ENCODE data around the gene KMT2D. TPM values are rescaled to one million over a fixed set of nuclear protein-coding genes. Genes with fewer than 3 reads are reported as not detected.

The KMT2D gene
- total and polyA plus RNA-seq, 2 of the 8 experiments (the other 6 are each of a cell fraction or from before 2014, with no cell fraction given) = 9.1 to 86.3 TPM

DNA sequence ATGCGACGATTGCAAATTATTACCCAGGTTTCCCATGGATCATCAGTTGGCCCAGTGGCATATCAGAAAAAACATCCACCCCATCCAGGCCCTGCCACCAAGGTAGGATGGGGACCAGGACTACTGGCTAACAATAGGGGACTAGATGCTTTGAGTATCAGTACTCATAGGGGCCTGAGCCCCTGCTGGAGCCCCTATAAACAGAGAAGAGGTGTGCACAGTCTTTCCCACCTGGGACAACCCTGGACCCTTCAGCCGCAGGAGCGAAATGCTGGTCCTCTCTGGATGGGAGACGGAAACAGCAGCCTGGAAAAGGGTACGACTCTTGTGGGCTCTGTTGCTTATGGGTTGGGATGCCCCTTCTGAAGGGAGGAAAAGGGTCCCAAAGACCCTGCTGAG lies 28.3 kb upstream of the KMT2D start:
- no peak overlapping the region for H3K18ac ChIP-seq (ENCODE audit: extremely low read depth, low read length)
- DNase-seq (ENCODE audit: low read depth in 1 of 2, low spot score in 2 of 2) (peak in 1 of 2 experiments; percentile 47), FAIRE-seq (no peak)
- peaks cover 0 to 40% (median 13%) of the 10 kb centered on the region in 4 experiments; a peak in 6 of 7 replicates for H3K4me1 ChIP-seq (replicated peaks in 1 of 4; ENCODE audit: control insufficient read depth in 3 of 4, insufficient read depth in 4 of 4, low read length in 3 of 4)
- no peak overlapping the region for H3K27ac ChIP-seq (ENCODE audit: low read depth, low read length)
- no peak overlapping the region for H2BK20ac ChIP-seq (ENCODE audit: low read length)
- H3K9me3 ChIP-seq (ENCODE audit: insufficient read depth in 2 of 2, low read depth in 1 of 2, low read length in 1 of 2) = no peaks in the 10 kb centered on the region; a peak in 1 of 4 replicates
- no peak overlapping the region for H2BK5ac ChIP-seq (ENCODE audit: low read depth, low read length)
- no peak overlapping the region for H2BK15ac ChIP-seq (ENCODE audit: low read length)
- ChIA-PET CTCF (ENCODE audit: partially characterized antibody) (interaction anchor here (0.8 to 7.1 kb wide), 33 partner anchors 12 to 311 kb away, joined by 3 to 235 read pairs (median 5); partner anchors contain the start of genes LMBR1L, PRPH and RHEBL1), POLR2A (ENCODE audit: partially characterized antibody) (interaction anchor here (0.7 to 2.6 kb wide), 11 partner anchors 9 to 205 kb away, joined by 3 to 27 read pairs (median 4); partner anchors contain the start of genes RHEBL1 and TUBA1B)
- H4K5ac ChIP-seq (ENCODE audit: insufficient read length, low read depth, low read length) = no peak overlapping the region
- H3K79me2 ChIP-seq (ENCODE audit: control insufficient read depth in 1 of 2, insufficient read depth in 2 of 2, low read length in 2 of 2) = no peaks in the 10 kb centered on the region
- no peak overlapping the region for H4K91ac ChIP-seq (replicated peaks; ENCODE audit: insufficient read length, low read length)
- peak overlapping the region; percentile 6 to 63; a peak in 2 of 4 replicates for H3K4me2 ChIP-seq (ENCODE audit: insufficient read depth in 1 of 2, low read depth in 2 of 2, low read length in 2 of 2)
- no peaks in the 10 kb centered on the region for H3K79me1 ChIP-seq (ENCODE audit: low read depth, low read length)
- no peak overlapping the region for H3K56ac ChIP-seq (replicated peaks; ENCODE audit: insufficient read length, low read depth, low read length)
- H2AFZ ChIP-seq (ENCODE audit: low read length) = no peak overlapping the region
- peaks cover 5 to 6% of the 10 kb centered on the region in 2 experiments for H4K20me1 ChIP-seq (replicated peaks in 1 of 2; ENCODE audit: control insufficient read depth in 1 of 2, insufficient read depth in 2 of 2, low read length in 2 of 2)
- no peak overlapping the region for H4K8ac ChIP-seq (ENCODE audit: extremely low read depth, insufficient read depth, low read length)
- WGBS, 2 experiments (ENCODE audit: extremely low coverage in 1 of 2, insufficient coverage in 1 of 2, insufficient read length in 1 of 2, insufficient replicate concordance in 2 of 2, low coverage in 1 of 2, low lambda C conversion rate in 2 of 2, missing lambda C conversion rate in 1 of 2) = 53% methylated on average over 6 of the region's 6 CpGs; no CpG with 5 or more reads in 1 of the 2 experiments
- H3K23me2 ChIP-seq (ENCODE audit: low read depth, low read length) = peaks cover 8% of the 10 kb centered on the region; the same call in 1 of the 2 replicates
- H2AK5ac ChIP-seq (ENCODE audit: low read depth, low read length) = no peak overlapping the region
- no peak overlapping the region for H3K14ac ChIP-seq (ENCODE audit: insufficient read length)
- H3K27me3 ChIP-seq (replicated peaks in 1 of 4; ENCODE audit: control insufficient read depth in 3 of 4, extremely low read depth in 1 of 4, insufficient read depth in 3 of 4, low read length in 3 of 4) = peaks cover 51 to 75% (median 67%) of the 10 kb centered on the region in 4 experiments
- no peak overlapping the region for H2BK12ac ChIP-seq (ENCODE audit: low read depth, low read length)
- peak overlapping the region in 1 of 4 experiments; percentile 45; a peak in 1 of 8 replicates for H3K4me3 ChIP-seq (ENCODE audit: extremely low read depth in 1 of 4, insufficient read depth in 2 of 4, low read depth in 3 of 4, low read length in 4 of 4)
- H3K4ac ChIP-seq (replicated peaks; ENCODE audit: insufficient read length, low read depth, low read length) = no peak overlapping the region
- peaks cover 0 to 4% (median 0%) of the 10 kb centered on the region in 4 experiments; a peak in 1 of 8 replicates for H3K36me3 ChIP-seq (ENCODE audit: control insufficient read depth in 2 of 4, insufficient read depth in 4 of 4, low read length in 3 of 4)
- no peak overlapping the region for H2BK120ac ChIP-seq (replicated peaks; ENCODE audit: low read depth, low read length)
- no peak overlapping the region for H3K23ac ChIP-seq (ENCODE audit: insufficient read length)
- H3K9ac ChIP-seq (replicated peaks in 1 of 4; ENCODE audit: extremely low read depth in 1 of 4, low read depth in 3 of 4, low read length in 3 of 4) = no peak overlapping the region
- TF ChIP-seq HDAC2 (IDR thresholded peaks at IDR 0.05; ENCODE audit: borderline replicate concordance in 1 of 2, low read depth in 2 of 2, low read length in 2 of 2) (no peak), CHD1 (IDR thresholded peaks at IDR 0.05; ENCODE audit: low read depth, low read length) (no peak), GTF2F1 (IDR thresholded peaks at IDR 0.05; ENCODE audit: borderline replicate concordance, low read depth, low read length) (no peak), GABPA (IDR thresholded peaks at IDR 0.05; ENCODE audit: borderline replicate concordance, insufficient read depth, low read length) (no peak), RBBP5 (IDR thresholded peaks at IDR 0.05; ENCODE audit: borderline replicate concordance, low read depth, low read length) (no peak), KDM4A (IDR thresholded peaks at IDR 0.05; ENCODE audit: low read depth, low read length, severe bottlenecking) (no peak)

Data from H1 (cell line).